MCF 10A (cell line): ENCODE measurements around the gene EXOC4. TPM values are rescaled to one million over a fixed set of nuclear protein-coding genes. Genes with fewer than 3 reads are reported as not detected.
A peak's percentile ranks its signal among the peaks of the same experiment; 100 is the strongest.

ENCODE experiments used
- BruUV-seq: library from RNA; stranded (reverse); fragments of 400-500 nt; replicated peaks from 2 replicates; lab custom pipeline; 2021; lab: Mats Ljungman, UMichigan
- CTCF ChIA-PET: fragments of 300-600 bp; sonication (Branson Sonifier 250); formaldehyde crosslinking; extraction: SDS; loops from one replicate; lab custom pipeline; 2021; ENCODE audit warnings: antibody characterized with exemption, inconsistent platforms; lab: Yijun Ruan, JAX
- POLR2A ChIA-PET: fragments of 300-600, 350-650 bp; sonication (Branson Sonifier 250); formaldehyde crosslinking; extraction: SDS; loops from one replicate; lab custom pipeline; 2020; ENCODE audit warnings: antibody characterized with exemption, inconsistent platforms; lab: Yijun Ruan, JAX
- DNase-seq: peaks from one replicate; pipeline ENCODE4 v3.0.0-alpha.2; 2018; ENCODE audit not compliant: unreplicated experiment
- H3K27ac Mint-ChIP-seq: one replicate; pipeline ENCODE4 v1.8.0; 2022; ENCODE audit warnings: mild to moderate bottlenecking, low read depth, mixed read lengths; ENCODE audit not compliant: unreplicated experiment
- H3K27me3 Mint-ChIP-seq: one replicate; pipeline ENCODE4 v1.8.0; 2022; ENCODE audit warnings: mixed read lengths; ENCODE audit not compliant: insufficient read depth, unreplicated experiment
- H3K36me3 Mint-ChIP-seq: one replicate; pipeline ENCODE4 v1.8.0; 2022; ENCODE audit warnings: mild to moderate bottlenecking, moderate library complexity, mixed read lengths; ENCODE audit not compliant: insufficient read depth, unreplicated experiment
- H3K4me1 Mint-ChIP-seq: one replicate; pipeline ENCODE4 v1.8.0; 2022; ENCODE audit warnings: mixed read lengths; ENCODE audit not compliant: insufficient read depth, unreplicated experiment
- H3K4me3 Mint-ChIP-seq: one replicate; pipeline ENCODE4 v1.8.0; 2022; ENCODE audit warnings: mild to moderate bottlenecking, moderate library complexity, mixed read lengths; ENCODE audit not compliant: unreplicated experiment
- H3K9me3 Mint-ChIP-seq: one replicate; pipeline ENCODE4 v1.8.0; 2022; ENCODE audit warnings: mixed read lengths; ENCODE audit not compliant: unreplicated experiment
- CTCF ChIP-seq: fragments of 200-600 bp; IDR thresholded peaks from one replicate; pipeline ENCODE4 v1.8.0; 2022; ENCODE audit warnings: antibody characterized with exemption, mild to moderate bottlenecking; ENCODE audit not compliant: unreplicated experiment
- intact Hi-C: fragments of 100-400 bp; cut with micrococcal nuclease; formaldehyde crosslinking; loops from 2 replicates; pipeline ENCODE4 v1.14.1; 2022
- total RNA-seq: library from RNA; stranded (reverse); gene quantifications from 2 replicates; pipeline ENCODE4 v1.2.3, GENCODE V29; 2022

Gene EXOC4
- total RNA-seq, 1 experiment from 2014 or later, result 105 TPM

DNA sequence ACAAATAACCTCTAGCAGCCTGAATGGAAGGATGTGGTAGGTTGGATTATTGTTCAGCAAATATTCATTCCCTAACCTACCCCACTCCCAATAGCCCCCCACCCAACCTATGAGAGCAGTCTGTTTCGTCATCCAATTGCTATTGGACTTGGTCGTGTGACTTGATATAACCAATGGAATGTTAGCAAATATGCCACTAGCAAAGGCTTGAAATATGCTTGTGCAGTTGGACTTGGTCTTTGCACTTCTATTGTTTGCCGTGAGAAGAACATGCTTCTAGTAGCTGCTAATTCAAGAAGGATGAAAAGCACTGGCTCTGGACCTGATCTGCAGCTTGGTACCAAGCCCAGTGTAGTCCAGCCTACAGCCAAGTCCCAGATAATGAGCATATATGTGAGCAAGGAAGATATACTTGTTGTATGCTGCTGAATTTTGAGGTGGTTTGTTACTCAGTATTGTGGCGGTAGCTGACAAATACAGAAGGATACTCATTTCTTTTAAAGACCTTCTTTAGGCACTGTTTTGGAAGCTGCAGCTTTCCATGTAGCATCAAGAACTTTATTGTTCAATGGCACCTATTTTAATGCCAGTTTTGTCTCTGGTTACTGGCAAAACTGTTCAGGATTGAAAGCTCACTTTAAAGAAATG, 180.4 kb downstream of the EXOC4 start:
- H3K9me3 Mint-ChIP-seq, result peaks cover 7% of the 10 kb centered on the region
- CTCF ChIA-PET, result interaction anchor here (0.8 to 3.1 kb wide), 12 partner anchors 9 to 1115 kb away, joined by 3 to 20 read pairs (median 4); partner anchors contain the start of gene EXOC4
- peaks cover 6% of the 10 kb centered on the region for H3K36me3 Mint-ChIP-seq

GRCh38 chr7:133434246-133434865, 181.5 kb downstream of the EXOC4 start:
- H3K36me3 Mint-ChIP-seq, result peaks cover 6% of the 10 kb centered on the region
- H3K27me3 Mint-ChIP-seq, result no peaks in the 10 kb centered on the region
- CTCF ChIA-PET, result interaction anchor here (0.5 to 3.1 kb wide), 28 partner anchors 8 to 1678 kb away, joined by 3 to 20 read pairs (median 4); partner anchors contain the start of gene EXOC4
- H3K4me3 Mint-ChIP-seq, result no peak overlapping the region
- intact Hi-C loops, result loop anchor here (2.0 to 10.0 kb wide), 8 partner anchors 202 to 1740 kb away; no protein-coding TSS in a partner anchor
- BruUV-seq, result no TSS peak
- H3K4me1 Mint-ChIP-seq, result peaks cover 47% of the 10 kb centered on the region
- peak; percentile 43 for DNase-seq
- H3K27ac Mint-ChIP-seq, result no peak overlapping the region
- peak; percentile 50 for TF ChIP-seq CTCF
- H3K9me3 Mint-ChIP-seq, result peaks cover 7% of the 10 kb centered on the region
- POLR2A ChIA-PET, result interaction anchor here (1.1 to 1.3 kb wide), 3 partner anchors 75 to 420 kb away, joined by 3 to 5 read pairs (median 3); no protein-coding TSS in a partner anchor

More for the DNA sequence above, 180.4 kb downstream of the EXOC4 start:
- Mint-ChIP-seq H3K27ac (no peak overlapping the region), H3K4me3 (no peak overlapping the region), H3K27me3 (no peaks in the 10 kb centered on the region), H3K4me1 (peaks cover 53% of the 10 kb centered on the region)
- TF ChIP-seq CTCF, result no peak
- DNase-seq, result no peak
- no TSS peak for BruUV-seq
- intact Hi-C loops, result loop anchor here (5.0 to 10.0 kb wide), 7 partner anchors 201 to 1738 kb away; no protein-coding TSS in a partner anchor
- POLR2A ChIA-PET, result interaction anchor here (0.6 to 1.2 kb wide), 2 partner anchors 11 to 99 kb away, joined by 3 to 4 read pairs; no protein-coding TSS in a partner anchor

- H3K27me3 Mint-ChIP-seq, result no peaks in the 10 kb centered on the region
- peaks cover 49% of the 10 kb centered on the region for H3K4me1 Mint-ChIP-seq
- intact Hi-C loops, result loop anchor here (1.0 to 10.0 kb wide), 7 partner anchors 381 to 1741 kb away; no protein-coding TSS in a partner anchor
- H3K4me3 Mint-ChIP-seq, result peak overlapping the region; percentile 24
- peak overlapping the region; percentile 92 for H3K27ac Mint-ChIP-seq
- peaks cover 7% of the 10 kb centered on the region for H3K9me3 Mint-ChIP-seq
- BruUV-seq, result no TSS peak
- TF ChIP-seq CTCF, result no peak
- CTCF ChIA-PET, result interaction anchor here (0.6 to 3.1 kb wide), 9 partner anchors 8 to 1491 kb away, joined by 3 to 19 read pairs (median 4); no protein-coding TSS in a partner anchor
- peak; percentile 80 for DNase-seq
- peaks cover 6% of the 10 kb centered on the region for H3K36me3 Mint-ChIP-seq
- POLR2A ChIA-PET, result interaction anchor here (0.7 kb wide), 2 partner anchors 10 to 855 kb away, joined by 3 read pairs; no protein-coding TSS in a partner anchor
Observed at GRCh38 chr7:133436014-133436428, 183.1 kb downstream of the EXOC4 start.
